ENCODE data around the gene SCAP.

Gene SCAP

GRCh38 chr3:47430606-47431005 lies 45.1 kb downstream of the SCAP start:
- no peak for DNase-seq (ENCODE audit: low read depth)

GRCh38 chr3:47429476-47430270 lies 46.1 kb downstream of the SCAP start:
- no peak for DNase-seq (ENCODE audit: low read depth)

- DNase-seq (ENCODE audit: low read depth) = no peak
Measured at GRCh38 chr3:47428662-47429061, 47.1 kb downstream of the SCAP start.

- no peak for DNase-seq (ENCODE audit: low read depth)
Measured at GRCh38 chr3:47427866-47428265, 47.9 kb downstream of the SCAP start.

- no peak for DNase-seq (ENCODE audit: low read depth)
Measured at GRCh38 chr3:47425959-47426358, 49.8 kb downstream of the SCAP start.

GRCh38 chr3:47425383-47425778 lies 50.4 kb downstream of the SCAP start:
- no peak for DNase-seq (ENCODE audit: low read depth)

- no peak for DNase-seq (ENCODE audit: low read depth)
Measured at GRCh38 chr3:47424434-47425382, 51.0 kb downstream of the SCAP start.

- no peak for DNase-seq (ENCODE audit: low read depth)
Measured at GRCh38 chr3:47423548-47424145, 52.1 kb downstream of the SCAP start.

GRCh38 chr3:47422743-47423142 lies 53.0 kb downstream of the SCAP start:
- no peak for DNase-seq (ENCODE audit: low read depth)

- no peak for DNase-seq (ENCODE audit: low read depth)
Measured at GRCh38 chr3:47421741-47422649, 53.7 kb downstream of the SCAP start.

GRCh38 chr3:47420511-47421484 lies 54.9 kb downstream of the SCAP start:
- DNase-seq (ENCODE audit: low read depth) = peak; percentile 81

- DNase-seq (ENCODE audit: low read depth) = no peak
Measured at GRCh38 chr3:47420044-47420430, 55.7 kb downstream of the SCAP start.

- DNase-seq (ENCODE audit: low read depth) = no peak
Measured at GRCh38 chr3:47419083-47420043, 56.4 kb downstream of the SCAP start.

GRCh38 chr3:47418167-47419082 lies 57.3 kb downstream of the SCAP start:
- no peak for DNase-seq (ENCODE audit: low read depth)

- no peak for DNase-seq (ENCODE audit: low read depth)
Measured at GRCh38 chr3:47416041-47416440, 59.7 kb downstream of the SCAP start.

GRCh38 chr3:47414666-47415587 lies 60.8 kb downstream of the SCAP start:
- no peak for DNase-seq (ENCODE audit: low read depth)

GRCh38 chr3:47414161-47414564 lies 61.6 kb downstream of the SCAP start:
- DNase-seq (ENCODE audit: low read depth) = no peak

All from stimulated activated CD4-positive, alpha-beta T cell treated with anti-CD3 and anti-CD28 coated beads, Interleukin-2, amount 100 ng/mL, for 4 hours (primary cell).